ENCODE measurements around the gene CCR1.

GRCh38 chr3:46233194-46233593, 25.1 kb upstream of the CCR1 start:
- TF ChIP-seq POLR2A (IDR thresholded peaks at IDR 0.05): no peak
- TF ChIP-seq CTCF (IDR thresholded peaks at IDR 0.05): no peak
- no peak for TF ChIP-seq POLR2AphosphoS5 (IDR thresholded peaks at IDR 0.05)
